ENCODE measurements around the gene LECT2. TPM values are rescaled to one million over a fixed set of nuclear protein-coding genes. Genes with fewer than 3 reads are reported as not detected.

LECT2 gene
- not detected for total RNA-seq

- Histone ChIP-seq H3K4me1 (ENCODE audit: insufficient read depth, low read length) (no peaks in the 10 kb centered on the region), H3K27me3 (ENCODE audit: insufficient read depth, low read length) (peaks cover 12% of the 10 kb centered on the region), H3K4me3 (ENCODE audit: low read length) (no peak within 1 kb of the TSS), H3K9me3 (ENCODE audit: low read depth, low read length) (no peaks in the 10 kb centered on the region)
Measured at GRCh38 chr5:135954899-135955298, at the start of gene LECT2. LECT2 (minus strand) TSS chr5:135954983; CDS start chr5:135954833, 150 bp downstream.

GRCh38 chr5:136004436-136004835, 49.7 kb upstream of the LECT2 start:
- H3K4me1 ChIP-seq (ENCODE audit: insufficient read depth, low read length), result peaks cover 31% of the 10 kb centered on the region
- no peaks in the 10 kb centered on the region for H3K9me3 ChIP-seq (ENCODE audit: low read depth, low read length)
- H3K27me3 ChIP-seq (ENCODE audit: insufficient read depth, low read length), result no peaks in the 10 kb centered on the region
- no peak overlapping the region for H3K4me3 ChIP-seq (ENCODE audit: low read length)

GRCh38 chr5:136001466-136001981, 46.7 kb upstream of the LECT2 start:
- Histone ChIP-seq H3K4me1 (ENCODE audit: insufficient read depth, low read length) (peaks cover 46% of the 10 kb centered on the region), H3K4me3 (ENCODE audit: low read length) (no peak overlapping the region), H3K9me3 (ENCODE audit: low read depth, low read length) (no peaks in the 10 kb centered on the region), H3K27me3 (ENCODE audit: insufficient read depth, low read length) (no peaks in the 10 kb centered on the region)

- H3K9me3 ChIP-seq (ENCODE audit: low read depth, low read length), result no peaks in the 10 kb centered on the region
- H3K27me3 ChIP-seq (ENCODE audit: insufficient read depth, low read length), result no peaks in the 10 kb centered on the region
- no peak overlapping the region for H3K4me3 ChIP-seq (ENCODE audit: low read length)
- H3K4me1 ChIP-seq (ENCODE audit: insufficient read depth, low read length), result peaks cover 46% of the 10 kb centered on the region
Measured at GRCh38 chr5:136000932-136001331, 46.1 kb upstream of the LECT2 start.

GRCh38 chr5:136000147-136000546, 45.4 kb upstream of the LECT2 start:
- Histone ChIP-seq H3K9me3 (ENCODE audit: low read depth, low read length) (no peaks in the 10 kb centered on the region), H3K4me3 (ENCODE audit: low read length) (no peak overlapping the region), H3K4me1 (ENCODE audit: insufficient read depth, low read length) (peaks cover 46% of the 10 kb centered on the region), H3K27me3 (ENCODE audit: insufficient read depth, low read length) (no peaks in the 10 kb centered on the region)

GRCh38 chr5:135999406-136000139, 44.8 kb upstream of the LECT2 start:
- H3K9me3 ChIP-seq (ENCODE audit: low read depth, low read length), result no peaks in the 10 kb centered on the region
- peaks cover 46% of the 10 kb centered on the region for H3K4me1 ChIP-seq (ENCODE audit: insufficient read depth, low read length)
- no peak overlapping the region for H3K4me3 ChIP-seq (ENCODE audit: low read length)
- no peaks in the 10 kb centered on the region for H3K27me3 ChIP-seq (ENCODE audit: insufficient read depth, low read length)

GRCh38 chr5:135998889-135999288, 44.1 kb upstream of the LECT2 start:
- H3K27me3 ChIP-seq (ENCODE audit: insufficient read depth, low read length), result no peaks in the 10 kb centered on the region
- H3K4me1 ChIP-seq (ENCODE audit: insufficient read depth, low read length), result peaks cover 46% of the 10 kb centered on the region
- no peaks in the 10 kb centered on the region for H3K9me3 ChIP-seq (ENCODE audit: low read depth, low read length)
- no peak overlapping the region for H3K4me3 ChIP-seq (ENCODE audit: low read length)

- no peaks in the 10 kb centered on the region for H3K27me3 ChIP-seq (ENCODE audit: insufficient read depth, low read length)
- no peak overlapping the region for H3K4me3 ChIP-seq (ENCODE audit: low read length)
- no peaks in the 10 kb centered on the region for H3K9me3 ChIP-seq (ENCODE audit: low read depth, low read length)
- H3K4me1 ChIP-seq (ENCODE audit: insufficient read depth, low read length), result peaks cover 46% of the 10 kb centered on the region
Measured at GRCh38 chr5:135997673-135998335, 43.0 kb upstream of the LECT2 start.

- peaks cover 37% of the 10 kb centered on the region for H3K4me1 ChIP-seq (ENCODE audit: insufficient read depth, low read length)
- H3K27me3 ChIP-seq (ENCODE audit: insufficient read depth, low read length), result no peaks in the 10 kb centered on the region
- H3K4me3 ChIP-seq (ENCODE audit: low read length), result no peak overlapping the region
- H3K9me3 ChIP-seq (ENCODE audit: low read depth, low read length), result no peaks in the 10 kb centered on the region
Measured at GRCh38 chr5:135996611-135997010, 41.8 kb upstream of the LECT2 start.

- peaks cover 31% of the 10 kb centered on the region for H3K4me1 ChIP-seq (ENCODE audit: insufficient read depth, low read length)
Measured at GRCh38 chr5:135995976-135996375, 41.2 kb upstream of the LECT2 start.

GRCh38 chr5:135993880-135994636, 39.3 kb upstream of the LECT2 start:
- Histone ChIP-seq H3K9me3 (ENCODE audit: low read depth, low read length) (no peaks in the 10 kb centered on the region), H3K4me3 (ENCODE audit: low read length) (no peak overlapping the region), H3K27me3 (ENCODE audit: insufficient read depth, low read length) (no peaks in the 10 kb centered on the region), H3K4me1 (ENCODE audit: insufficient read depth, low read length) (peaks cover 12% of the 10 kb centered on the region)

More at GRCh38 chr5:135995976-135996375, 41.2 kb upstream of the LECT2 start:
- Histone ChIP-seq H3K9me3 (ENCODE audit: low read depth, low read length) (no peaks in the 10 kb centered on the region), H3K4me3 (ENCODE audit: low read length) (no peak overlapping the region), H3K27me3 (ENCODE audit: insufficient read depth, low read length) (no peaks in the 10 kb centered on the region)

- peaks cover 5% of the 10 kb centered on the region for H3K4me1 ChIP-seq (ENCODE audit: insufficient read depth, low read length)
- no peaks in the 10 kb centered on the region for H3K9me3 ChIP-seq (ENCODE audit: low read depth, low read length)
- no peaks in the 10 kb centered on the region for H3K27me3 ChIP-seq (ENCODE audit: insufficient read depth, low read length)
- H3K4me3 ChIP-seq (ENCODE audit: low read length), result no peak overlapping the region
Measured at GRCh38 chr5:135993335-135993879, 38.6 kb upstream of the LECT2 start.

- Histone ChIP-seq H3K4me3 (ENCODE audit: low read length) (no peak overlapping the region), H3K9me3 (ENCODE audit: low read depth, low read length) (no peaks in the 10 kb centered on the region), H3K4me1 (ENCODE audit: insufficient read depth, low read length) (no peaks in the 10 kb centered on the region), H3K27me3 (ENCODE audit: insufficient read depth, low read length) (no peaks in the 10 kb centered on the region)
Measured at GRCh38 chr5:135991429-135991828, 36.6 kb upstream of the LECT2 start.

GRCh38 chr5:135990528-135991255, 35.9 kb upstream of the LECT2 start:
- no peak overlapping the region for H3K4me3 ChIP-seq (ENCODE audit: low read length)
- H3K9me3 ChIP-seq (ENCODE audit: low read depth, low read length), result no peaks in the 10 kb centered on the region
- no peaks in the 10 kb centered on the region for H3K4me1 ChIP-seq (ENCODE audit: insufficient read depth, low read length)
- no peaks in the 10 kb centered on the region for H3K27me3 ChIP-seq (ENCODE audit: insufficient read depth, low read length)
